CD4-positive, alpha-beta T cell treated with Interleukin-10 for 1 hour (primary cell): ENCODE data around the gene CDAN1.
"Not testable (repeated sequence)": the region's sequence is repeated elsewhere in the genome, so short reads cannot be mapped to it uniquely, and the experiment has no call there.

Experiments used
- DNase-seq: peaks from one replicate; pipeline ENCODE4 v3.0.0-alpha.2; 2020

Gene CDAN1

DNA sequence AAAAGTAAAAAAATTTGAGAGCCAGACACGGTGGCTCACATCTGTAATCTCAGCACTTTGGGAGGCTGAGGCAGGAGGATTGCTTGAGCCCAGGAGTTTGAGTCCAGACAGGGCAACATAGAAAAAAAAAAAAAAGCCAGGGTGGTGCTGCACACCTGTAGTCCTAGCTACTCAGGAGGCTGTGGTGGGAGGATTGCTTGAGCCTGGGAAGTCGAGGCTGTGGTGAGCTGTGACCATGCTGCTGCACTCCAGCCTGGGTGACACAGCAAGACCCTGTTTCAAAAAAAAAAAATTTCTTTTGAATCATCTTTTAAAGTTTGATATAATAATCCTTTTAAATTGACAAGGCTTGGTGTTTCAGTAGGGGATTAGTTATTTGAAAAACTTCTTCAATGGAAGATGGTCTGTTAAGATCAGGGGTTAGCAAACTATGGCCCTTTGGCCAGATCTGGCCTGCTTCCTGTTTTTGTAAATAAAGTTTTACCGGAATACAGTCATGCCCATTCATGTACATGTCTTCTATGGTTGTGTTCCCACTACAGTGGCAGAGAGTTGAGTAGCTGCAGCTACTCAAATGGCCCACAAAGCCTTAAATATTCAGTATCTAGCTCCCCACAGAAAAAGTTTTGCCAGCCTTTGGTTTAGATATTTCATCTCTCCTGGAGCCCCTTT lies 28.9 kb downstream of the CDAN1 start:
- no peak for DNase-seq

DNA sequence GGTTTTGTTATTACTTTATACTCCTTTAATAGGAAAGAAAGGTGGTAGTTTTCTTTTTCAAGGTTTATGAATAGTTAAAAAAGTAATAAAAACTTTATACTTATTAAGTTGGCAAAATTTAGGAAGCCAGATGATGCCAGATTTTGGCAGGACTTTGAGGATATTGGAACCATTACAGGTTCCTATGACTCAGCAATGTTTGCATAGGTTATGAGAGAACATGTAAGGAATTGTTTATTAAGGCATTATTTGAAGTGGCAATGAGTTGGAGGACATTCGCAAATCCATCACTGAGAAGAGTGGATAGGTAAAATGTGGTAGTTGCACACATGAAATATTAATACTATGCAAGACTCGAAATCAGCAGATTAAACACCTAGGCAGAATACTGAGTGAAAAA lies 29.9 kb downstream of the CDAN1 start:
- DNase-seq = no peak

DNA sequence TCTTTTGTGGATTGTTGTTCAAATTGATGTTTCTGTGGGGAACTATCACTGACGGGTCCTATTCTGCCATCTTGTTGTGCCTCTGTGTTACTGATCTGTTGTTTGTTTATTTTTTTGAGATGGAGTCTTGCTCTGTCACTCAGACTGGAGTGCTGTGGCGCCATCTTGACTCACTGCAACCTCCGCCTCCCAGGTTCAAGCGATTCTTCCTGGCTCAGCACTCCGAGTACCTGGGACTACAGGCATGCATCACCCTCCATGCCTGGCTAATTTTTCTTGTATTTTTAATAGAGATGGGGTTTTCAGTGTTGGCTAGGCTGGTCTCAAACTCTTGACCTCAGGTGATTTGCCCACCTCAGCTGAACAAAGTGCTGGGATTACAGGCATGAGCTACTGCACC lies 31.6 kb downstream of the CDAN1 start:
- DNase-seq = no peak

DNA sequence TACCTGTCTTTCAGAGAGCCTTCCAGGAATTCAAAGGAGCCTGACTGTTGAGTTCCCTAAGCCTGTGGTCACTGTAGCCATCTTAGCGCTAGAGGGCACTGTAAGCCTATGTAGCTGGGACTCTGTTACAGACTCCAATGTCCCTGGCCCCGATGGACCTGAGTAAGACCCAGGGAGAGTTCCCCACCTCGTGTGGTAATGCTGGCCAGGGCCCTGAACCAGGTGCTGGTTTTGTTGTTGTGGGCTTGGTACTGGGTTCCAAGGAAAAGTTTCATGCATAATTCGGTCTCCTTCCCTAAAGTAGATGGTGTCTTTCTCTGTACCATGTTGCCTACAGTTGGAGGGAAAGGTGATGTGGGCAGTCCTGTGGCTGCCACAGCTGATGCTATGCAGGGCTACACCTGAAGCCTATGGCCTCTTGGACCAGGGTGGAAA lies 32.4 kb downstream of the CDAN1 start:
- peak; percentile 70 for DNase-seq

DNA sequence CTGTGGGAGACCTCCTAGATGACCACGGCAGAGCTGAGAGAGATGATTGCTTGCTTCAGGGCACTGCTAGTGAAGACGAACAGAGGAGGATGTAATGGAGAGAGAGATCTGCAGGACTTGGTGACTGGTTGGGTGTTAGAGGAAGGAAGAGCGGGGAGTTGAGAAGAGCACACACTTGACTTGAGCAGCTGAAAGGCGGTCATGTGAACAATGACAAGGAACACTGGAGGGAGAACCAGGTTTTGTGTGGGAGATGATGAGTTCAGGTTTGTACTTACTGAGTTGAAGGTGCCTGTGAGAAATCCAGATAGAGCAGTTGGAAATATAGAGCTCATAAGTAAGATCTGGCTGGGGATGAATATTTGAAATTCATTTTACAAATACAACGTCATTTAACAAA lies 40.3 kb downstream of the CDAN1 start:
- DNase-seq = no peak

- DNase-seq = no peak
These were observed 41.3 kb downstream of the CDAN1 start for GRCh38 chr15:42695527-42696071.

- DNase-seq = no peak
These were observed 42.5 kb downstream of the CDAN1 start for GRCh38 chr15:42694398-42694797.

DNA sequence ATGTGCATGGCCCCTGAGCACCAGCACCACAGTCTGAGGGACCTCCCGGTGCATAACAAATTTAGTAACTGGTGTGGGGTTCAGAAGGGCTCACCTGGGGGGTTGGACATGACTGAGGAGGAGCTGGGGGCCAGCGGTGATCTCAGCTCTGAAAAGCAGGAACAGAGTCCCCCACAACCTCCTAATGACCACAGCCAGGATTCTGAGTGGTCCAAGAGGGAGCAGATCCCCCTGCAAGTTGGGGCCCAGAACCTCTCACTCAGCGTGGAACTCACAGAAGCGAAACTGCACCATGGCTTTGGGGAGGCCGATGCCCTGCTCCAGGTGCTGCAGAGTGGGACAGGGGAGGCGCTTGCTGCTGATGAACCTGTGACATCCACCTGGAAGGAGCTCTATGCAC lies 43.0 kb downstream of the CDAN1 start:
- no peak for DNase-seq

- DNase-seq = no peak
These were observed 43.4 kb downstream of the CDAN1 start for GRCh38 chr15:42693496-42693895.

DNA sequence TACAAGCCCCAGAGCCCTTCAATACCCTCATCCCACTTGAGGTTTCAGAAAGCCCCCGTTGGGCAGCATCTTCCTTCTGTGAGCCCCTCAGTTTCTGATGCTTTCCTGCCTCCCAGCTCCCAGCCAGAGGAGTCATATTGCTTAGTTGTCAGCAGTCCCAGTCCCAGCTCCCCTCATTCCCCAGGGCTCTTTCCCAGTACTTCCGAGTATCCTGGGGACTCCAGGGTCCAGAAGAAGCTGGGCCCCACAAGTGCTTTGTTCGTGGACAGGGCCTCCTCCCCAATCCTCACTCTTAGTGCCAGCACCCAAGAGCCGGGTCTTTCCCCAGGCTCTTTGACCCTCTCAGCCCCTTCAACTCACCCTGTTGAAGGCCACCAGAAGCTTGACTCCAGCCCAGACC lies 43.9 kb downstream of the CDAN1 start:
- no peak for DNase-seq

GRCh38 chr15:42692536-42692935 lies 44.4 kb downstream of the CDAN1 start:
- DNase-seq = no peak

DNA sequence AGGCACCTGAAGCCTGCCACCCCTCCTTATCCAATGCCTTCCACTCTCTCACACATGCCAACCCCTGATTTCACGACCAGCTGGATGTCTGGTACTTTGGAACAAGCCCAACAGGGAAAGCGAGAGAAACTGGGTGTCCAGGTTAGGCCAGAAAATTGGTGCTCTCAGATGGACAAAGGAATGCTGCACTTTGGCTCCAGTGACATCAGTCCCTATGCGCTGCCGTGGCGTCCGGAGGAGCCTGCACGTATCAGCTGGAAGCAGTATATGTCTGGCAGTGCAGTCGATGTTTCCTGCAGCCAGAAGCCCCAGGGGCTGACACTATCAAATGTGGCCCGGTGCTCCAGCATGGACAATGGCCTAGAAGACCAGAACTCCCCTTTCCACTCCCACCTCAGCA lies 45.2 kb downstream of the CDAN1 start:
- no peak for DNase-seq

DNA sequence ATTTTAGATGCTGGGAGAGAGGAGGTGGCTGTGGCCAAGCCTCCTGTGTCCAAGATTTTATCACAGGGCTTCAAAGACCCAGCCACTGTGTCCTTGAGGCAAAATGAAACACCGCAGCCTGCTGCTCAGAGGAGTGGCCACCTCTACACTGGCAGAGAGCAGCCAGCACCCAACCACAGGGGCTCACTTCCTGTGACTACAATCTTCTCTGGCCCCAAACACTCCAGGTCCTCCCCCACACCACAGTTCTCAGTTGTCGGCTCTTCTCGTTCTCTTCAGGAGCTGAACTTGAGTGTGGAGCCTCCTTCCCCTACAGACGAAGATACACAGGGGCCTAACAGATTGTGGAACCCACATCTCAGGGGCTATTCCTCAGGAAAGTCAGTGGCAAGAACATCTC lies 45.6 kb downstream of the CDAN1 start:
- no peak for DNase-seq

GRCh38 chr15:42688301-42688700 lies 48.6 kb downstream of the CDAN1 start:
- DNase-seq = no peak

DNA sequence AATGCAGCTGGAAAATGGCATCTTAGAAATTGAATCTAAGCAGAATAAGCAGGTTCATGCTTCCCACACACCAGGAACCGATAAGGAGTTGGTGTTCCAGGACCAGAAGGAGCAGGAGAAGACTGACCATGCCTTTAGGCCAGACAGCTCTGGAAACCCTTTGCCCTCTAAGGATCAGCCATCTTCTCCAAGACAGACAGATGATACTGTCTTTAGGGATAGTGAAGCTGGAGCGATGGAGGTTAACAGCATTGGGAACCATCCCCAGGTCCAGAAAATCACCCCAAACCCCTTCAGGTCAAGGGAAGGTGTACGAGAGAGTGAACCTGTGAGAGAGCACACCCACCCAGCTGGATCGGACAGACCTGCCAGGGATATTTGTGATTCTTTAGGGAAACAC lies 49.2 kb downstream of the CDAN1 start:
- no peak for DNase-seq

GRCh38 chr15:42686281-42686680 lies 50.6 kb downstream of the CDAN1 start:
- no peak for DNase-seq

DNA sequence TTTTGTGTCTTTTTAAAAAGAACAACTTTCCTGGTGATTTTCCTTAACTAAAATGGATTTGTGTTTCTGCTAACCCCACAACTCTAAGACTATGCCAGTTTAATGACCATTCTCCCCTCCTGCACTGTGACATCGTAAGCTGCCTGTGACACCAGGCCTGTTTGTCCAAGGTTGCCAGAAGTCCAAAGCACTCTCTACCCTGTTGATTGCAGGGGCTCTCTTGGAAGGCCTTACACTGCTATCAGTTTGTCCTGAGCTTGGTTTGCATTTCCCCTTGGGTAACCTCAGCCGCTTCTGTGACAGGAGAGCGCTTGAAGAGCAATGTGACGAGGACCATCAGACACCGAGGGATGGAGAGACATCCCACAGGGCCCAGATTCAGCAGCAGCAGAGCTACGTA lies 55.8 kb downstream of the CDAN1 start:
- DNase-seq = no peak

DNA sequence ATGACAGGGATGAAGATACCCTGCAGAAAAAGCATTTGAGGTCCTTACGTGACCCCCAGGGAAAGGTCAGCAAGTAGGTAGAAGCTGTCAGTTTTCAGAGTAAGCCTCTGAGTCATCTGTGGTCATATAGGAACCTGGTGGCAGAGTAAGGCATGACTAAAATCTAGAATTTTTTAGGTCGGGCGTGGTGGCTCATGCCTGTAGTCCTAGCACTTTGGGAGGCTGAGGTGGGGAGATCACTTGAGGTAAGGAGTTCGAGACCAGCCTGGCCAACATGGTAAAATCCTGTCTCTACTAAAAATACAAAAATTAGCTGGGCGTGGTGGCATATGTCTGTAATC lies 56.8 kb downstream of the CDAN1 start:
- not testable (repeated sequence) for DNase-seq

DNA sequence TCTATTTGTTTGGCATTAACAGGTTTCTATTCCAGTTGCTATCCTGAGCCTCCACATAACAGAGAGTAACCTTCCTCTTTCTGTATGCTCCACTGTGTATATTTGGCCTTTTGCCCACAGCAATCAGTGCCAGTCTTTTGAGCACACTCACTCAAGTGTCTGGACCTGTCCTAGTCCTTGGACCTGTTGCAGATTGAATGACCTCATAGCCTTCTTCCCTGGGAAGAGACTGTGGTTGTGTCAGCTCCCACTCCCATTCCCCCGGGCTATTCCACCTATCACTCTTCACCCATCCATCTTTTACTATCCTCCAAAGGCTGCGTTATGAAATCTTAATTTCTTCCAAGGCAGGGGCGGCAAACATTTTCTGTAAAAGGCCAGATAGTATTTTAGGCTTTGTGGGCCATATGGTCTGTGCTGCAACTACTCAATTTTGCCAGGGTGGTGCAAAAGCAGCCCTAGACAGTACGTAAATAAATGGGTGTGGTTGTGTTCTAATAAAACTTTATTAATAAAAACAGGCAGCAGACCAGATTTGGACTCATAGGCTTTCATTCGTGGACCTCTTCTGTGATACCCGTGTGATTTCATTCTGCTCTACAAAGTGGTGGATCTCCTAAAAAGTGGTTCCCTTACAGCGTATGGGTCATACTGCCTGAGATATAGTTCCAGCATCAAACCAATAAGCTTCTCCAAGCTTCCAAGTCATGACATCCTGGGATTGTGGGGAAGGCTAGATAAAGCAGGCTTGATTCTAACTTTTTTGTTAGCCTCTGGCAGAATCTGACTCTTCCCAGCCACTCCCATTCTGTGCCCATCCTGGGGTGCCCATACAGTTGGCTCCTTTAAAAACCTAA lies 57.4 kb downstream of the CDAN1 start:
- no peak for DNase-seq

GRCh38 chr15:42675021-42675420 lies 61.9 kb downstream of the CDAN1 start:
- no peak for DNase-seq

- no peak for DNase-seq
These were observed 62.5 kb downstream of the CDAN1 start for GRCh38 chr15:42674472-42674871.
